GM18907 (cell line): ENCODE results near the gene MOV10L1.

Experiments used
- ATAC-seq: cut with Tn5 transposase; IDR thresholded peaks from one replicate; pipeline ENCODE4 v1.9.1; 2021; ENCODE audit warnings: mild to moderate bottlenecking, moderate library complexity; ENCODE audit not compliant: unreplicated experiment

The MOV10L1 gene

GRCh38 chr22:50089682-50090411, at the start of gene MOV10L1:
Gene MOV10L1, plus strand, starts transcription at chr22:50090006. Its CDS starts 83 bp downstream, at chr22:50090089.
- ATAC-seq = no peak

- ATAC-seq = no peak
Observed at GRCh38 chr22:50040717-50041116, 49.1 kb upstream of the MOV10L1 start.

- ATAC-seq = no peak
Observed at GRCh38 chr22:50041361-50042065, 48.3 kb upstream of the MOV10L1 start.

- ATAC-seq = no peak
Observed at GRCh38 chr22:50044485-50045118, 45.2 kb upstream of the MOV10L1 start.

- ATAC-seq = no peak
Observed at GRCh38 chr22:50045211-50046018, 44.4 kb upstream of the MOV10L1 start.

GRCh38 chr22:50046019-50046415, 43.8 kb upstream of the MOV10L1 start:
- no peak for ATAC-seq

- no peak for ATAC-seq
Observed at GRCh38 chr22:50046481-50047245, 43.1 kb upstream of the MOV10L1 start.

GRCh38 chr22:50047346-50047745, 42.5 kb upstream of the MOV10L1 start:
- ATAC-seq = no peak

GRCh38 chr22:50048061-50048765, 41.6 kb upstream of the MOV10L1 start:
- ATAC-seq = no peak

GRCh38 chr22:50048836-50049235, 41.0 kb upstream of the MOV10L1 start:
- no peak for ATAC-seq

- ATAC-seq = no peak
Observed at GRCh38 chr22:50049299-50050195, 40.3 kb upstream of the MOV10L1 start.

GRCh38 chr22:50051930-50052329, 37.9 kb upstream of the MOV10L1 start:
- no peak for ATAC-seq

GRCh38 chr22:50053861-50054260, 35.9 kb upstream of the MOV10L1 start:
- ATAC-seq = no peak

GRCh38 chr22:50056214-50056972, 33.4 kb upstream of the MOV10L1 start:
- ATAC-seq = no peak

GRCh38 chr22:50057278-50058060, 32.3 kb upstream of the MOV10L1 start:
- no peak for ATAC-seq

GRCh38 chr22:50058061-50058905, 31.5 kb upstream of the MOV10L1 start, which contains the start of gene TTLL8:
Gene TTLL8, minus strand, starts transcription at chr22:50058298.
- no peak for ATAC-seq
